HEK293T (cell line): Measurements from ENCODE around the gene CACNA1C.

ENCODE experiments used
- CTCF ChIA-PET: fragments of 350-600 bp; formaldehyde crosslinking; extraction: SDS; loops from one replicate; lab custom pipeline; 2021; ENCODE audit warnings: antibody characterized with exemption, inconsistent platforms; lab: Yijun Ruan, JAX
- POLR2A ChIA-PET: fragments of 350-600 bp; formaldehyde crosslinking; extraction: SDS; loops from one replicate; lab custom pipeline; 2020; ENCODE audit warnings: antibody characterized with exemption, inconsistent platforms; lab: Yijun Ruan, JAX
- DNase-seq: peaks from one replicate; pipeline ENCODE4 v3.0.0; 2012; ENCODE audit warnings: mixed read lengths; ENCODE audit errors: extremely low spot score
- ARNT ChIP-seq: fragments of 450-650 bp; IDR thresholded peaks from 2 replicates; pipeline ENCODE4 v1.6.1; 2017; ENCODE audit warnings: mild to moderate bottlenecking
- BHLHE40 ChIP-seq: fragments of 450-650 bp; IDR thresholded peaks from 2 replicates; pipeline ENCODE4 v1.6.1; 2016; ENCODE audit warnings: mild to moderate bottlenecking, moderate library complexity, borderline replicate concordance
- CTBP1 ChIP-seq: fragments of 450-650 bp; IDR thresholded peaks from 2 replicates; pipeline ENCODE4 v1.6.1; 2016; ENCODE audit warnings: borderline replicate concordance
- ELF4 ChIP-seq: fragments of 450-650 bp; IDR thresholded peaks from 2 replicates; pipeline ENCODE4 v1.6.1; 2017; ENCODE audit warnings: antibody characterized with exemption
- FOXA1 ChIP-seq: fragments of 450-650 bp; IDR thresholded peaks from 2 replicates; pipeline ENCODE4 v1.6.1; 2016; ENCODE audit warnings: mild to moderate bottlenecking
- FOXK2 ChIP-seq: fragments of 450-650 bp; IDR thresholded peaks from 2 replicates; pipeline ENCODE4 v1.6.1; 2016; ENCODE audit warnings: mild to moderate bottlenecking
- FOXM1 ChIP-seq: fragments of 450-650 bp; IDR thresholded peaks from 2 replicates; pipeline ENCODE4 v1.6.1; 2017; ENCODE audit warnings: mild to moderate bottlenecking, borderline replicate concordance
- HDGF ChIP-seq: fragments of 450-650 bp; IDR thresholded peaks from 2 replicates; pipeline ENCODE4 v1.6.1; 2017; ENCODE audit warnings: antibody characterized with exemption, borderline replicate concordance
- L3MBTL2 ChIP-seq: fragments of 450-650 bp; conservative IDR thresholded peaks from 2 replicates; pipeline ENCODE4 v1.6.1; 2016; ENCODE audit warnings: mild to moderate bottlenecking
- LEF1 ChIP-seq: fragments of 450-650 bp; IDR thresholded peaks from 2 replicates; pipeline ENCODE4 v1.6.1; 2017; ENCODE audit warnings: mild to moderate bottlenecking, borderline replicate concordance
- NFRKB ChIP-seq: fragments of 450-650 bp; IDR thresholded peaks from 2 replicates; pipeline ENCODE4 v1.6.1; 2016; ENCODE audit warnings: mild to moderate bottlenecking, moderate library complexity
- SP1 ChIP-seq: fragments of 450-650 bp; IDR thresholded peaks from 2 replicates; pipeline ENCODE4 v1.6.1; 2017
- SUZ12 ChIP-seq: fragments of 450-650 bp; IDR thresholded peaks from 2 replicates; pipeline ENCODE4 v1.6.1; 2016; ENCODE audit warnings: mild to moderate bottlenecking
- TARDBP ChIP-seq: fragments of 450-650 bp; IDR thresholded peaks from 2 replicates; pipeline ENCODE4 v1.6.1; 2016
- ZNF384 ChIP-seq: fragments of 450-650 bp; IDR thresholded peaks from 2 replicates; pipeline ENCODE4 v1.6.1; 2016
- TF ChIP-seq, protein P1 (sequence below): fragments of 450-650 bp; IDR thresholded peaks from 2 replicates; pipeline ENCODE4 v1.6.1; 2016

CACNA1C gene

DNA sequence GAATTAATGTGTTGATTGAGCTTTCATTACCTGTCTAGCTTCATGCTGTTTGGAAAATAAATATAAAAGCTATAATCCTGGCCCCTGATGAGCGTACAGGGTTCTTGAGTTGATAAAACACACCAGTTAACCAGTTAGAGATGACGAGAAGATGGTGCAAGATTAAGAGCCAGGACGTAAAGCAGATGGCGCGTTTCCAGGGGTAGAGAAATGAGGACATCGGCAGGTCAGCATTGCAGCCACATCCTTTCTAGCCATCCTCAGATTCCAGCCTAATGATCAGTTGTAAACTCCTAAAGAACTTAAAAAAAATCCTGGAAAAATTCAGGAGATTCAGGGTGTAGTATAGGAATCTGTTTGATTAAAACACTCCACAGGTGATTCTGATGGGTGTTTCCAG, 203.7 kb downstream of the CACNA1C start:
- no peak for DNase-seq
- TF ChIP-seq LEF1 (no peak), TARDBP (no peak), SP1 (no peak), FOXA1 (no peak)
- TF ChIP-seq, protein P1, sequence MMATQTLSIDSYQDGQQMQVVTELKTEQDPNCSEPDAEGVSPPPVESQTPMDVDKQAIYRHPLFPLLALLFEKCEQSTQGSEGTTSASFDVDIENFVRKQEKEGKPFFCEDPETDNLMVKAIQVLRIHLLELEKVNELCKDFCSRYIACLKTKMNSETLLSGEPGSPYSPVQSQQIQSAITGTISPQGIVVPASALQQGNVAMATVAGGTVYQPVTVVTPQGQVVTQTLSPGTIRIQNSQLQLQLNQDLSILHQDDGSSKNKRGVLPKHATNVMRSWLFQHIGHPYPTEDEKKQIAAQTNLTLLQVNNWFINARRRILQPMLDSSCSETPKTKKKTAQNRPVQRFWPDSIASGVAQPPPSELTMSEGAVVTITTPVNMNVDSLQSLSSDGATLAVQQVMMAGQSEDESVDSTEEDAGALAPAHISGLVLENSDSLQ, result no peak
- POLR2A ChIA-PET, result no interaction called here
- CTCF ChIA-PET, result no interaction called here

DNA sequence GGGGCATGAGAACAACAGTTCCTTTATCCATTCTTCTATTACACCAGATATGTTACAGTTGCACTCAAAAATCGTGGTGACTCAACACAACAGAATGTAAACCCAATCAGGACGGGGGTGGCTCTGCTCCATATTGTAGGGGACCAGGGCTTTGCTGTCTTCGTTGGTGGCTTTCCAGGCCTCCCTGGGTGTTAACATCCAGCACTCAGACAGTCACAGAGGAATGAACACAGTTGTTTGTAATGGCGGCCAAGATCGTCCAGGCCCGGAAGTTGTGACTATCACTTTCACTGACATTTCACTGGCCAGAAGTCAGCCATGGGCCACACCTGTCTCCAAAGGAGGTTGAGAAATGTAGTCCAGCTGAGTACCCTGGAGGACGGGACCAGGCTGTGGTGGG, 204.1 kb downstream of the CACNA1C start:
- CTCF ChIA-PET, result no interaction called here
- POLR2A ChIA-PET, result no interaction called here
- no peak for DNase-seq
- no peak for TF ChIP-seq ELF4

DNA sequence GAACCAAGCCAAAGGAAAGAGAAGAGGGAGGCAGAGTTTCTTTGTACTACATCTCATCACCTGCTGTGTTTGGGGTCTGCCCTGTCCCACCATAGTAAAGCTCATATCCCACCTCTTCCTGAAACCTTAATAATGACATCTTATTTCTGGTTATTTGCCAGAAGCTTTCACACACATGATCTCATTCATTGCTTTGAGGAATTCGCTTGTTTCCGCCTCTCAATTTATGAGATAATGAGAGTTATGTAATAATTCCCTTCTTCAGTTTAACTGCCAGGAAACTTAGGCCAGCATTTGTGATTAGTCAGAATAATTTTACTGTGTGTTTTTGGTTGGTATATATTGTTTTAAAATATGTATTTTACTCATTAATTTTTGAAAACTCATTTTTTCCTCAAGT, 205.2 kb downstream of the CACNA1C start:
- TF ChIP-seq LEF1 (no peak), L3MBTL2 (no peak), CTBP1 (no peak), ELF4 (no peak), FOXM1 (no peak), ARNT (no peak), HDGF (no peak)
- TF ChIP-seq, protein P1, result no peak
- CTCF ChIA-PET, result no interaction called here
- no peak for DNase-seq
- POLR2A ChIA-PET, result no interaction called here

DNA sequence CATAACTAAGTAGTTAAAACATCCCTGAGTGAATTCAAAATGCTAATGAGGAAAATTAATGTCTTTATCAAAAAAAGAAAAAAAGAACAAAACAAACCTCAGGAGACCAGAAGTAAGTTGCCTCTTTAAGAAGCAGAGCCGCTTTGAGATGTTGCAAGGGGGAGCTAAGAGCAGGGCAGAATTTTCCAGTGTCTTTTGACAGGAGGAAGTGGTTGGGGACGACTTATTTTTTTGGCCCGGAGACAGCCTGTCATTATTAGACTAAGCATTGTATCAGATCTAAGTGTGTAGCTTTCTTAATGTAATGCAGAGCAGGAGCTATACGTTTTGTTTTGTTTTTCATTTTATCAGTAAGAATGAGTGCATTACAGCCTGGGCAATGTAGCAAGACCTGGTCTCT, 206.6 kb downstream of the CACNA1C start:
- CTCF ChIA-PET, result interaction anchor here (0.6 kb wide), 2 partner anchors 72 to 115 kb away, joined by 3 read pairs; no protein-coding TSS in a partner anchor
- no peak for DNase-seq
- no peak for TF ChIP-seq ARNT
- no peak for TF ChIP-seq FOXM1
- no peak for TF ChIP-seq L3MBTL2
- no peak for TF ChIP-seq LEF1
- no peak for TF ChIP-seq NFRKB
- TF ChIP-seq CTBP1, result no peak
- no peak for TF ChIP-seq SUZ12
- TF ChIP-seq HDGF, result no peak
- TF ChIP-seq FOXA1, result no peak
- TF ChIP-seq ZNF384, result no peak
- no peak for TF ChIP-seq FOXK2
- TF ChIP-seq TARDBP, result no peak
- TF ChIP-seq ELF4, result no peak
- TF ChIP-seq, protein P1, result no peak
- TF ChIP-seq BHLHE40, result no peak
- TF ChIP-seq SP1, result no peak
- POLR2A ChIA-PET, result no interaction called here

DNA sequence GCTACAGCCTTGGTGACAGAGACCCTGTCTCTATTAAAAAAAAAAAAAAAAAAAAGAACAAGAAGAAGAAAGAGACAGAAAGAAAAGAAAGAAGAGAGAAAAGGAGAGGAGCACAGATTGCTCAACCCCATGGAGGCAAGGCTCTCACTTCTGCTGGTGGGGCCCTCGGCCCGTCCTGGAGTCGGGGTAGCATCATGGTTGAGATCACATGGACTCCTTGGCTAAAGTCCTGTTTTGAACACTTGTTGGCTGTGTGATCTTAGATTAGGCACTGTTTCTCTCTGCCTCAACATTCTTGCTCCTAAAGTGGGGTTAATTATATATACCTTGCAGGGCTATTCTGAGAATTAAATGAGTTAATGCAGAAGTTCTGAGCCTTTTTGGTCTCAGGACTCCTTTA, 207.7 kb downstream of the CACNA1C start:
- POLR2A ChIA-PET, result no interaction called here
- CTCF ChIA-PET, result no interaction called here
- TF ChIP-seq NFRKB (no peak), HDGF (no peak), SP1 (no peak), TARDBP (no peak), ARNT (no peak), CTBP1 (no peak), ELF4 (no peak), ZNF384 (no peak), LEF1 (no peak), FOXK2 (no peak), FOXA1 (no peak), L3MBTL2 (no peak), BHLHE40 (no peak)
- TF ChIP-seq, protein P1, result no peak
- no peak for DNase-seq

DNA sequence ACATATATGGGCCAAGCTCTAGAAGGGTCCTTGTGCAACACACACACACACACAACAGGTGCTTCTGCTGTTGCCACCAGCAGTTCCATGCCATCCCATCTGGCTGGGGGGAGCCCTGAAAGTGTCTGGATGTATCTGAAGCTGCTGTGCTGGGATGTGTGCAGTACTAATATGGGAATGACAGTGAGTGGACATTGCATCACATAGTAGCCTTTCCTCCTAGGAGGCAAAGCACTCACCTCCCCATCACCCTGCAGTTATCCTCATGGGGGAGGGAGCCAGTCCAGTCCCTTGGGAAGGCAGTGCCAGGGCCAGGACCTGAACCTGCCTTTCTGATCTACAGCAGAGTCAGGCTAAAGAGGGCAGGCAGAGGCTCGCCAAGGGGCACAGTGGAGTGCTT, 208.9 kb downstream of the CACNA1C start:
- CTCF ChIA-PET, result no interaction called here
- TF ChIP-seq CTBP1, result no peak
- TF ChIP-seq BHLHE40, result no peak
- TF ChIP-seq LEF1, result no peak
- no peak for TF ChIP-seq HDGF
- no peak for TF ChIP-seq TARDBP
- TF ChIP-seq ARNT, result no peak
- no peak for TF ChIP-seq NFRKB
- POLR2A ChIA-PET, result no interaction called here
- DNase-seq, result no peak
